K562 (cell line): ENCODE measurements around the gene COX6B2. TPM values are rescaled to one million over a fixed set of nuclear protein-coding genes. Genes with fewer than 3 reads are reported as not detected.

Source experiments
- ASH1L ChIP-seq: fragments of 450-650 bp; IDR thresholded peaks from 2 replicates; pipeline ENCODE4 v1.6.1; 2018; ENCODE audit warnings: borderline replicate concordance, mild to moderate bottlenecking, low read depth; ENCODE audit not compliant: partially characterized antibody
- BCL6 ChIP-seq: fragments of 250-450 bp; sonication (Bioruptor Pico); IDR thresholded peaks from 2 replicates; pipeline ENCODE4 v1.4.0; 2020
- CREB3L1 ChIP-seq: fragments of 450-650 bp; IDR thresholded peaks from 2 replicates; pipeline ENCODE4 v1.6.1; 2014; ENCODE audit warnings: low read depth, mild to moderate bottlenecking, moderate library complexity, borderline replicate concordance
- FOXK1 ChIP-seq: sonication (generic); formaldehyde crosslinking; IDR thresholded peaks from 2 replicates; pipeline ENCODE4 v1.8.0; 2022; ENCODE audit warnings: missing genetic modification reagents, mild to moderate bottlenecking, borderline replicate concordance
- MNT ChIP-seq, 2 experiments: fragments of 450-650 bp; conservative IDR thresholded peaks; 2 replicates each; pipeline ENCODE4 v1.6.1; 2017; ENCODE audit warnings: mild to moderate bottlenecking in 2 of 2, moderate library complexity in 2 of 2
- NFE2L1 ChIP-seq: fragments of 450-650 bp; IDR thresholded peaks from 2 replicates; pipeline ENCODE4 v1.6.1; 2016; ENCODE audit warnings: missing genetic modification characterization, low read depth, mild to moderate bottlenecking, missing compliant biosample characterization, moderate library complexity, borderline replicate concordance
- NR1H2 ChIP-seq: sonication (generic); formaldehyde crosslinking; IDR thresholded peaks from 2 replicates; pipeline ENCODE4 v1.4.0; 2020; ENCODE audit warnings: mild to moderate bottlenecking, missing genetic modification reagents
- POLR2AphosphoS5 ChIP-seq: IDR thresholded peaks from 2 replicates; pipeline ENCODE4 v1.6.1; 2011; ENCODE audit warnings: mild to moderate bottlenecking, low read depth, low read length, moderate library complexity; ENCODE audit not compliant: control insufficient read depth, insufficient read depth
- TAF9B ChIP-seq: fragments of 450-650 bp; IDR thresholded peaks from 2 replicates; pipeline ENCODE4 v1.6.1; 2018; ENCODE audit warnings: mild to moderate bottlenecking; ENCODE audit not compliant: partially characterized antibody
- THRAP3 ChIP-seq: fragments of 450-650 bp; IDR thresholded peaks from 2 replicates; pipeline ENCODE4 v1.6.1; 2016; ENCODE audit warnings: mild to moderate bottlenecking, inconsistent platforms, borderline replicate concordance
- ZNF133 ChIP-seq: fragments of 250-450 bp; sonication (Bioruptor Pico); IDR thresholded peaks from 2 replicates; pipeline ENCODE4 v1.4.0; 2020; ENCODE audit warnings: mild to moderate bottlenecking
- ZNF134 ChIP-seq: fragments of 250-450 bp; sonication (Bioruptor Pico); conservative IDR thresholded peaks from 2 replicates; pipeline ENCODE4 v1.4.0; 2020
- ZNF217 ChIP-seq: sonication (generic); formaldehyde crosslinking; IDR thresholded peaks from 2 replicates; pipeline ENCODE4 v1.8.0; 2022; ENCODE audit warnings: mild to moderate bottlenecking, missing genetic modification reagents
- ZNF232 ChIP-seq: sonication (generic); formaldehyde crosslinking; IDR thresholded peaks from 2 replicates; pipeline ENCODE4 v1.8.0; 2022; ENCODE audit warnings: mild to moderate bottlenecking, missing genetic modification reagents
- ZNF778 ChIP-seq: fragments of 450-650 bp; formaldehyde crosslinking; IDR thresholded peaks from 2 replicates; pipeline ENCODE4 v1.4.0; 2020; ENCODE audit warnings: mild to moderate bottlenecking, moderate library complexity
- polyA plus RNA-seq, 8 experiments: library from polyadenylated mRNA; depleted of rRNA in 4 of 8; stranded (reverse) in 5 of 8; unstranded in 3 of 8; fragments of >200 nt; fragmentation: Nextera tagmentation in 2 of 8; fragmentation: Illumina TruSeq in 1 of 8; extraction: Ambion mirVana in 2 of 8; extraction: Trizol in 1 of 8; gene quantifications; 2 replicates each; pipeline versions ENCODE4 v1.2.1 to v1.2.3, GENCODE V29; 2011 to 2014; ENCODE audit warnings: inconsistent platforms in 1 of 8, missing spikeins in 1 of 8
- total RNA-seq, 7 experiments: library from RNA; depleted of rRNA in 6 of 7; stranded (reverse); fragments of >200 nt in 6 of 7; fragmentation: Illumina TruSeq in 2 of 7; extraction: Trizol in 2 of 7; gene quantifications; 2 replicates each; pipeline versions ENCODE4 v1.2.1 to v1.2.3, GENCODE V29; 2011 to 2021; ENCODE audit warnings: low replicate concordance in 1 of 7
- TF ChIP-seq, protein P1 (sequence below): fragments of 450-650 bp; formaldehyde crosslinking; IDR thresholded peaks from 2 replicates; pipeline ENCODE4 v1.4.0; 2022; ENCODE audit warnings: missing genetic modification characterization

The COX6B2 gene
- total and polyA plus RNA-seq, 9 of the 15 experiments (the other 6 are each of a cell fraction or from before 2014, with no cell fraction given): 0.40 to 2.5 (median 0.83) TPM

GRCh38 chr19:55387736-55388497 lies 33.4 kb upstream of the COX6B2 start (continued):
- TF ChIP-seq CREB3L1: no peak
- no peak for TF ChIP-seq NR1H2
- no peak for TF ChIP-seq ZNF133 (CRISPR knock-in tag)
- no peak for TF ChIP-seq MNT (conservative IDR thresholded peaks at IDR 0.05)
- TF ChIP-seq POLR2AphosphoS5: 0 out of 2 replicates have a peak, but pooled peaks have one; percentile 1
- TF ChIP-seq, protein P1, sequence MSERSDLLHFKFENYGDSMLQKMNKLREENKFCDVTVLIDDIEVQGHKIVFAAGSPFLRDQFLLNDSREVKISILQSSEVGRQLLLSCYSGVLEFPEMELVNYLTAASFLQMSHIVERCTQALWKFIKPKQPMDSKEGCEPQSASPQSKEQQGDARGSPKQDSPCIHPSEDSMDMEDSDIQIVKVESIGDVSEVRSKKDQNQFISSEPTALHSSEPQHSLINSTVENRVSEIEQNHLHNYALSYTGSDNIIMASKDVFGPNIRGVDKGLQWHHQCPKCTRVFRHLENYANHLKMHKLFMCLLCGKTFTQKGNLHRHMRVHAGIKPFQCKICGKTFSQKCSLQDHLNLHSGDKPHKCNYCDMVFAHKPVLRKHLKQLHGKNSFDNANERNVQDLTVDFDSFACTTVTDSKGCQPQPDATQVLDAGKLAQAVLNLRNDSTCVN: no peak
- TF ChIP-seq ZNF778 (CRISPR knock-in tag): no peak
- TF ChIP-seq ZNF134 (CRISPR knock-in tag): no peak
- no peak for TF ChIP-seq FOXK1 (CRISPR knock-in tag)
- TF ChIP-seq NFE2L1 (tag): no peak
- no peak for TF ChIP-seq ZNF217
- TF ChIP-seq ZNF232 (CRISPR knock-in tag): no peak
- no peak for TF ChIP-seq THRAP3
- no peak for TF ChIP-seq ASH1L
- TF ChIP-seq BCL6 (CRISPR knock-in tag): no peak
- TF ChIP-seq TAF9B: no peak
